ENCODE results near the gene ADGRG4.
A peak's percentile ranks its signal among the peaks of the same experiment; 100 is the strongest.

ADGRG4 gene

GRCh38 chrX:136262243-136262642, 38.5 kb upstream of the ADGRG4 start:
- Histone ChIP-seq H3K9me3 (ENCODE audit: low read depth, low read length) (no peaks in the 10 kb centered on the region), H3K36me3 (ENCODE audit: insufficient read depth, low read length) (no peaks in the 10 kb centered on the region), H3K4me3 (no peak overlapping the region), H3K27ac (no peak overlapping the region), H3K9ac (ENCODE audit: insufficient read length) (no peak overlapping the region)
- no peak for DNase-seq (ENCODE audit: low read depth, low spot score)
- no peak for TF ChIP-seq EZH2 (IDR thresholded peaks at IDR 0.05)
- TF ChIP-seq POLR2AphosphoS5 (IDR thresholded peaks at IDR 0.05; ENCODE audit: borderline replicate concordance, low read depth, low read length): no peak
- TF ChIP-seq FOXP2 (optimal IDR thresholded peaks at IDR 0.05; ENCODE audit: control extremely low read depth, extremely low read length, insufficient read depth): no peak

GRCh38 chrX:136262812-136263315, 37.9 kb upstream of the ADGRG4 start:
- H3K9me3 ChIP-seq (ENCODE audit: low read depth, low read length): no peaks in the 10 kb centered on the region

DNA sequence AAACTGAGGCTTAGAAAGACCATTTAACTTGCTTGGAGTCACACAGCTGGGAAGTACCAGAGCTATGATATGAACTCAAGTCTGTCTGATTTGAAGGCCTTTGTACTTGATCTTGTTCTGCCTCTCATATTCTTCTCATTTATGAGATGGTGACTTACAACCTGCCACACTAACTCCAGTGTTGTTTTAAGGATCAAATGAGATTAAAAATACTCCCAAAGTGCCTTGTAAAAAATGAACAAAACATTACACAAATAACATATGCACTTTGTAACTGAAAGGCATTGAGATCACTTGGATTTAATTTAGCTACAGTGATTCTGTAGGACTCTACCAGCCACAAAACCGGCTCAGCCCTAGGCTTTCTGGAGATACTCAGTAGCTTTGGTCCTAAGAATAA, 33.9 kb upstream of the ADGRG4 start:
- Histone ChIP-seq H3K4me3 (no peak overlapping the region), H3K27ac (no peak overlapping the region), H3K9ac (ENCODE audit: insufficient read length) (no peak overlapping the region), H3K36me3 (ENCODE audit: insufficient read depth, low read length) (no peaks in the 10 kb centered on the region), H3K9me3 (ENCODE audit: low read depth, low read length) (no peaks in the 10 kb centered on the region)
- TF ChIP-seq EZH2 (IDR thresholded peaks at IDR 0.05) (no peak), FOXP2 (optimal IDR thresholded peaks at IDR 0.05; ENCODE audit: control extremely low read depth, extremely low read length, insufficient read depth) (no peak), POLR2AphosphoS5 (IDR thresholded peaks at IDR 0.05; ENCODE audit: borderline replicate concordance, low read depth, low read length) (no peak)
- no peak for DNase-seq (ENCODE audit: low read depth, low spot score)

More at GRCh38 chrX:136262812-136263315, 37.9 kb upstream of the ADGRG4 start:
- H3K27ac ChIP-seq: no peak overlapping the region
- H3K9ac ChIP-seq (ENCODE audit: insufficient read length): no peak overlapping the region
- H3K36me3 ChIP-seq (ENCODE audit: insufficient read depth, low read length): no peaks in the 10 kb centered on the region
- no peak for TF ChIP-seq POLR2AphosphoS5 (IDR thresholded peaks at IDR 0.05; ENCODE audit: borderline replicate concordance, low read depth, low read length)
- TF ChIP-seq FOXP2 (optimal IDR thresholded peaks at IDR 0.05; ENCODE audit: control extremely low read depth, extremely low read length, insufficient read depth): no peak
- TF ChIP-seq EZH2 (IDR thresholded peaks at IDR 0.05): no peak
- H3K4me3 ChIP-seq: no peak overlapping the region
- DNase-seq (ENCODE audit: low read depth, low spot score): no peak

- Histone ChIP-seq H3K4me3 (no peak overlapping the region), H3K36me3 (ENCODE audit: insufficient read depth, low read length) (no peaks in the 10 kb centered on the region), H3K27ac (no peak overlapping the region), H3K9me3 (ENCODE audit: low read depth, low read length) (no peaks in the 10 kb centered on the region), H3K9ac (ENCODE audit: insufficient read length) (no peak overlapping the region)
- DNase-seq (ENCODE audit: low read depth, low spot score): no peak
- TF ChIP-seq POLR2AphosphoS5 (IDR thresholded peaks at IDR 0.05; ENCODE audit: borderline replicate concordance, low read depth, low read length) (no peak), EZH2 (IDR thresholded peaks at IDR 0.05) (no peak), FOXP2 (optimal IDR thresholded peaks at IDR 0.05; ENCODE audit: control extremely low read depth, extremely low read length, insufficient read depth) (no peak)
These were observed 32.4 kb upstream of the ADGRG4 start for GRCh38 chrX:136268051-136269048.

DNA sequence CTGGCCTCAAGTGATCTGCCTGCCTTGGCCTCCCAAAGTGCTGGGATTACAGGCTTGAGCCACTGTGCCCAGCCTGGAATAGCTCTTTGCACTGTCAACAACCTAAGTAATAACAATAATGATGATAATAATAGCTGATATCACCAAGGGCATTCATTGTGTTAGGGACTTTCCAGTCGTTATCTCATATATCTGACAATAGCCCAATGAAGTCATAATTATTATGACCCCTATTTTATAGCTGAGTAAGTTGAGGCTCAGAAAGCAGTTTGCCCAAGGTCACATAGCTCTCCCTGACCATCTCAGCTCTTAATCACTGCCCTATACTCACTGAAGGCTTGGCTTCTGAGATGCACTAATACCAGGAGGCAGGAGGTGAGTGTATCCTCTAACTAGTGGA, 30.8 kb upstream of the ADGRG4 start:
- Histone ChIP-seq H3K9me3 (ENCODE audit: low read depth, low read length) (no peaks in the 10 kb centered on the region), H3K36me3 (ENCODE audit: insufficient read depth, low read length) (no peaks in the 10 kb centered on the region), H3K27ac (no peak overlapping the region), H3K9ac (ENCODE audit: insufficient read length) (no peak overlapping the region), H3K4me3 (no peak overlapping the region)
- TF ChIP-seq POLR2AphosphoS5 (IDR thresholded peaks at IDR 0.05; ENCODE audit: borderline replicate concordance, low read depth, low read length) (no peak), EZH2 (IDR thresholded peaks at IDR 0.05) (no peak), FOXP2 (optimal IDR thresholded peaks at IDR 0.05; ENCODE audit: control extremely low read depth, extremely low read length, insufficient read depth) (no peak)
- DNase-seq (ENCODE audit: low read depth, low spot score): no peak

DNA sequence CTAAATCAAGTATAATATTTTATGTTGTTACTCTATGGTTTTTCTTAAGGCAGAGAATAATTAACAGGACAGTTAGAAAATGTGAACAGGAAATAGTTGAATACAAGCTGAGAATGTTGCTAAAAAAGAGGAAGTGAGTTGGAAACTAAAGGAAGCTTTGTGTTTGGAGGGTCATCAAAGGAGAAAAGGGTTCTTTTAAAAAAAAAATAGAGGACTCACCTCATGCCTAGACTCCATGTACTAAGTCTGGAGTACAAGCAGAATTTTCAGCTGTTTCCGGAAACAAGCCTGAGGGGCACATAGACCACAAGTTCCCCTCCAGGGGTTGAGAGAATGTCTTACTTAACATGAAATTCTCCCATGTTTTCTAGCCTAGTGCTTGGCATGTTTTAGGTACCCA, 29.5 kb upstream of the ADGRG4 start:
- Histone ChIP-seq H3K36me3 (ENCODE audit: insufficient read depth, low read length) (no peaks in the 10 kb centered on the region), H3K9me3 (ENCODE audit: low read depth, low read length) (no peaks in the 10 kb centered on the region), H3K27ac (no peak overlapping the region), H3K9ac (ENCODE audit: insufficient read length) (no peak overlapping the region), H3K4me3 (no peak overlapping the region)
- DNase-seq (ENCODE audit: low read depth, low spot score): peak; percentile 24
- TF ChIP-seq POLR2AphosphoS5 (IDR thresholded peaks at IDR 0.05; ENCODE audit: borderline replicate concordance, low read depth, low read length): no peak
- no peak for TF ChIP-seq FOXP2 (optimal IDR thresholded peaks at IDR 0.05; ENCODE audit: control extremely low read depth, extremely low read length, insufficient read depth)
- no peak for TF ChIP-seq EZH2 (IDR thresholded peaks at IDR 0.05)

DNA sequence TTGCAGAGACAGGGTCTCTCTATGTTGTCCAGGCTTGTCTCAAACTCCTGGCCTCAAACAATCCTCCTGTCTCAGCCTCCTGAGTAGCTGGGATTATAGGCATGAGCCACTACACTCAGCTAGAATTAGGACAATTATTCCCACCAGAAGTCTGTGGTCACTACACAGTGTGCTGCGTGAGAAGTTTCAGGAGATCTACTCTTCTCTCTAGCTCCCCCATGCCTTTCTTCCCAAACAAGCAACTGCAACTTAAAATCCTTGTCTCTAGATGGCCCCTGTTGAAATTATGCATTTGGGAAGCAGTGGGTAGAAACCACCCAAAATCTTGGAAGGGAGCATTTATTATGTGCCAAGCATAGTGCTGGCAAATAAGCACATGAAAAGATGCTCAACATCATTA, 28.4 kb upstream of the ADGRG4 start:
- no peaks in the 10 kb centered on the region for H3K9me3 ChIP-seq (ENCODE audit: low read depth, low read length)
- no peak overlapping the region for H3K9ac ChIP-seq (ENCODE audit: insufficient read length)
- no peak for DNase-seq (ENCODE audit: low read depth, low spot score)
- TF ChIP-seq POLR2AphosphoS5 (IDR thresholded peaks at IDR 0.05; ENCODE audit: borderline replicate concordance, low read depth, low read length): no peak
- TF ChIP-seq EZH2 (IDR thresholded peaks at IDR 0.05): no peak
- no peak for TF ChIP-seq FOXP2 (optimal IDR thresholded peaks at IDR 0.05; ENCODE audit: control extremely low read depth, extremely low read length, insufficient read depth)
- H3K27ac ChIP-seq: no peak overlapping the region
- H3K36me3 ChIP-seq (ENCODE audit: insufficient read depth, low read length): no peaks in the 10 kb centered on the region
- H3K4me3 ChIP-seq: no peak overlapping the region

DNA sequence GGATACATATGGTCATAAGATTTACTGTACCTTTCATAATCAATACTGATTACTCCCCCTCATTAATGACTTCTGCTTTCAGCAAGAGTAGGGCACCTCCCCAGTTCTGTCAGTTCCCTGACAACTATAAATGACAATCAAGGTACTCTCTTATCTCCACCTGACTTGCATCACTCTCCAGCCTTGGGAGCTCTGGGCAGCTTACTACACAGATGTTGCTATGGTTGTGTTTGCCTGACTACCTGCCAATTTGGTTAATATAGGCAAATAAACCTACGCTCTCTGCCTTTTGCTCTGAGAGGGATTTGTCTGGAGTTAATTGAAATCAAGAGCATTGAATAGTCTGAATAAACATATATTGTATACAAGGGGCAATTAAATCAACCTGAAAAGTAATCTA, 26.8 kb upstream of the ADGRG4 start:
- H3K27ac ChIP-seq: no peak overlapping the region
- DNase-seq (ENCODE audit: low read depth, low spot score): no peak
- TF ChIP-seq POLR2AphosphoS5 (IDR thresholded peaks at IDR 0.05; ENCODE audit: borderline replicate concordance, low read depth, low read length): no peak
- no peak for TF ChIP-seq EZH2 (IDR thresholded peaks at IDR 0.05)
- no peak for TF ChIP-seq FOXP2 (optimal IDR thresholded peaks at IDR 0.05; ENCODE audit: control extremely low read depth, extremely low read length, insufficient read depth)
- no peaks in the 10 kb centered on the region for H3K36me3 ChIP-seq (ENCODE audit: insufficient read depth, low read length)
- no peak overlapping the region for H3K4me3 ChIP-seq
- no peak overlapping the region for H3K9ac ChIP-seq (ENCODE audit: insufficient read length)
- H3K9me3 ChIP-seq (ENCODE audit: low read depth, low read length): no peaks in the 10 kb centered on the region
